Measurements from ENCODE around the gene SLC35D1. TPM values are rescaled to one million over a fixed set of nuclear protein-coding genes. Genes with fewer than 3 reads are reported as not detected.

The SLC35D1 gene
- total RNA-seq, 4 donors from 2014 or later = 6.7 to 9.3 (median 8.1) TPM

GRCh38 chr1:67005068-67005467 is 48.9 kb downstream of the SLC35D1 start:
- Histone ChIP-seq H3K4me1 (peaks cover 38 to 47% of the 10 kb centered on the region in 2 donors), H3K4me3 (no peak overlapping the region), H3K36me3 (peaks cover 0 to 6% of the 10 kb centered on the region in 2 donors), H3K27me3 (no peaks in the 10 kb centered on the region), H3K9me3 (no peaks in the 10 kb centered on the region), H3K27ac (peak overlapping the region; percentile 54 to 80 (median 78))
- in situ Hi-C loops (cut with MboI; ENCODE audit: low sequenced_read_pairs in 4 of 4) = no loop called here
- peak in 1 of 2 donors; percentile 16 for ATAC-seq
- TF ChIP-seq CTCF (IDR thresholded peaks at IDR 0.05 in 4 of 5, conservative IDR thresholded peaks at IDR 0.05 in 1 of 5) = no peak
- TF ChIP-seq POLR2A (IDR thresholded peaks at IDR 0.05) = no peak
- intact Hi-C loops (cut with DNase I; ENCODE audit: low total_unique reads) = loop anchor here (2.0 kb wide), 1 partner anchor 50 kb away; the partner anchor contains the start of gene SLC35D1
- peak in 1 of 2 donors; percentile 60 for DNase-seq

GRCh38 chr1:67004176-67004575 is 49.8 kb downstream of the SLC35D1 start:
- Histone ChIP-seq H3K4me1 (peaks cover 39 to 50% of the 10 kb centered on the region in 2 donors), H3K36me3 (no peaks in the 10 kb centered on the region), H3K4me3 (no peak overlapping the region), H3K27ac (peak overlapping the region; percentile 54 to 80 (median 78)), H3K9me3 (no peaks in the 10 kb centered on the region), H3K27me3 (no peaks in the 10 kb centered on the region)
- TF ChIP-seq POLR2A (IDR thresholded peaks at IDR 0.05) = no peak
- no peak for TF ChIP-seq CTCF (IDR thresholded peaks at IDR 0.05 in 4 of 5, conservative IDR thresholded peaks at IDR 0.05 in 1 of 5)
- peak; percentile 60 to 74 for ATAC-seq
- intact Hi-C loops (cut with DNase I; ENCODE audit: low total_unique reads) = loop anchor here (2.0 kb wide), 1 partner anchor 51 kb away; the partner anchor contains the start of gene SLC35D1
- DNase-seq = no peak
- in situ Hi-C loops (cut with MboI; ENCODE audit: low sequenced_read_pairs in 4 of 4) = no loop called here

- Histone ChIP-seq H3K27me3 (no peaks in the 10 kb centered on the region), H3K27ac (peak overlapping the region; percentile 54 to 80 (median 78)), H3K9me3 (no peaks in the 10 kb centered on the region), H3K4me1 (peaks cover 39 to 52% of the 10 kb centered on the region in 2 donors), H3K36me3 (no peaks in the 10 kb centered on the region), H3K4me3 (no peak overlapping the region)
- intact Hi-C loops (cut with DNase I; ENCODE audit: low total_unique reads) (no loop called here), in situ Hi-C loops (cut with MboI; ENCODE audit: low sequenced_read_pairs in 4 of 4) (no loop called here)
- DNase-seq (peak; percentile 32 to 60), ATAC-seq (peak; percentile 80 to 88)
- TF ChIP-seq POLR2A (IDR thresholded peaks at IDR 0.05) = no peak
- TF ChIP-seq CTCF (IDR thresholded peaks at IDR 0.05 in 4 of 5, conservative IDR thresholded peaks at IDR 0.05 in 1 of 5) = no peak
Observed at GRCh38 chr1:67001682-67002425, 52.1 kb downstream of the SLC35D1 start.

- Histone ChIP-seq H3K27ac (peak overlapping the region; percentile 54 to 80 (median 78)), H3K36me3 (peaks cover 0 to 7% of the 10 kb centered on the region in 2 donors), H3K27me3 (no peaks in the 10 kb centered on the region), H3K9me3 (no peaks in the 10 kb centered on the region), H3K4me3 (no peak overlapping the region), H3K4me1 (peaks cover 28 to 42% of the 10 kb centered on the region in 2 donors)
- ATAC-seq = no peak
- in situ Hi-C loops (cut with MboI; ENCODE audit: low sequenced_read_pairs in 4 of 4) (loop anchor here (10.0 to 25.0 kb wide), 2 partner anchors 145 to 238 kb away; partner anchors contain the start of gene DYNLT5 (in 1 of the 4)), intact Hi-C loops (cut with DNase I; ENCODE audit: low total_unique reads) (no loop called here)
- TF ChIP-seq POLR2A (IDR thresholded peaks at IDR 0.05) (no peak), CTCF (IDR thresholded peaks at IDR 0.05 in 4 of 5, conservative IDR thresholded peaks at IDR 0.05 in 1 of 5) (no peak)
- DNase-seq = no peak
Observed at GRCh38 chr1:66999640-67000400, 54.1 kb downstream of the SLC35D1 start.

Data from gastrocnemius medialis (tissue), 4 donors.